Esophagus muscularis mucosa (tissue), 4 donors: ENCODE results near the gene RAPGEF1. TPM values are rescaled to one million over a fixed set of nuclear protein-coding genes. Genes with fewer than 3 reads are reported as not detected.

Experiments
- DNase-seq: peaks from one replicate; pipeline ENCODE4 v3.0.0-alpha.2; 2017; ENCODE audit errors: extremely low spot score
- H3K27ac ChIP-seq, 4 donors: fragments of 200-600 bp; sonication (generic); replicated peaks in 1 of 4; 1 replicate in 3 of 4; 2 replicates in 1 of 4; pipeline ENCODE4 v1.5.1; 2016 to 2019; ENCODE audit warnings: mild to moderate bottlenecking in 1 of 4
- H3K27me3 ChIP-seq, 4 donors: fragments of 200-600 bp; sonication (generic); one replicate each; pipeline versions ENCODE4 v1.5.1 to v1.6.0; 2016 to 2019
- H3K36me3 ChIP-seq, 4 donors: fragments of 200-600 bp; sonication (generic); one replicate each; pipeline ENCODE4 v1.5.1; 2016 to 2019
- H3K4me1 ChIP-seq, 4 donors: fragments of 200-600 bp; sonication (generic); one replicate each; pipeline ENCODE4 v1.5.1; 2016 to 2019
- H3K4me3 ChIP-seq, 4 donors: fragments of 200-600 bp; sonication (generic); 1 replicate in 2 of 4; 2 replicates in 2 of 4; pipeline ENCODE4 v1.5.1; 2016 to 2019; ENCODE audit warnings: mild to moderate bottlenecking in 4 of 4, moderate library complexity in 1 of 4
- H3K9me3 ChIP-seq, 4 donors: fragments of 200-600 bp; sonication (generic); 1 replicate in 3 of 4; 2 replicates in 1 of 4; pipeline ENCODE4 v1.5.1; 2016 to 2019
- EP300 ChIP-seq: sonication (generic); formaldehyde crosslinking; IDR thresholded peaks from one replicate; pipeline ENCODE4 v1.6.1; 2017; ENCODE audit warnings: antibody characterized with exemption
- POLR2A ChIP-seq: fragments of 450-650 bp; IDR thresholded peaks from one replicate; pipeline ENCODE4 v1.6.1; 2017; ENCODE audit warnings: antibody characterized with exemption, moderate library complexity, mild to moderate bottlenecking, low read depth
- POLR2AphosphoS5 ChIP-seq, 2 donors: sonication (generic); formaldehyde crosslinking; IDR thresholded peaks; one replicate each; pipeline ENCODE4 v1.6.1; 2017; ENCODE audit warnings: antibody characterized with exemption in 2 of 2
- WGBS: methylation state at CpG from one replicate; pipeline ENCODE4 v1.1.5; 2018; 5-methylcytosine and 5-hydroxymethylcytosine counted together
- intact Hi-C: fragments of 100-400 bp; cut with DNase I; formaldehyde crosslinking; loops from one replicate; pipeline ENCODE4 v1.15.1; 2023
- total RNA-seq, 4 donors: library from RNA; depleted of rRNA; stranded (reverse); fragments of >200 nt; gene quantifications; one replicate each; pipeline versions ENCODE4 v1.1.0 to v1.2.1, GENCODE V29; 2016
- TF ChIP-seq, protein P1 (sequence below), 3 experiments: fragments of 200-600 bp in 2 of 3; fragments of 450-650 bp in 1 of 3; sonication (generic) in 2 of 3; IDR thresholded peaks; one replicate each; pipeline ENCODE4 v1.5.1; 2017 to 2019; ENCODE audit warnings: antibody characterized with exemption in 3 of 3, mild to moderate bottlenecking in 2 of 3, moderate library complexity in 1 of 3

The RAPGEF1 gene
- total RNA-seq, 4 donors from 2014 or later = 66.6 to 138 (median 101) TPM

GRCh38 chr9:131557855-131558548 is 181.9 kb downstream of the RAPGEF1 start:
- Histone ChIP-seq H3K36me3 (no peaks in the 10 kb centered on the region), H3K4me1 (peaks cover 0 to 7% (median 0%) of the 10 kb centered on the region in 4 donors), H3K27ac (no peak overlapping the region), H3K9me3 (peaks cover 0 to 9% (median 4%) of the 10 kb centered on the region in 4 donors), H3K4me3 (no peak overlapping the region), H3K27me3 (peaks cover 0 to 53% (median 24%) of the 10 kb centered on the region in 4 donors)
- no peak for DNase-seq
- intact Hi-C loops = no loop called here
- 91% methylated on average over 25 of the region's 25 CpGs for WGBS
- TF ChIP-seq POLR2AphosphoS5 (IDR thresholded peaks at IDR 0.05) = no peak
- TF ChIP-seq POLR2A = no peak
- TF ChIP-seq EP300 = no peak
- TF ChIP-seq, protein P1, sequence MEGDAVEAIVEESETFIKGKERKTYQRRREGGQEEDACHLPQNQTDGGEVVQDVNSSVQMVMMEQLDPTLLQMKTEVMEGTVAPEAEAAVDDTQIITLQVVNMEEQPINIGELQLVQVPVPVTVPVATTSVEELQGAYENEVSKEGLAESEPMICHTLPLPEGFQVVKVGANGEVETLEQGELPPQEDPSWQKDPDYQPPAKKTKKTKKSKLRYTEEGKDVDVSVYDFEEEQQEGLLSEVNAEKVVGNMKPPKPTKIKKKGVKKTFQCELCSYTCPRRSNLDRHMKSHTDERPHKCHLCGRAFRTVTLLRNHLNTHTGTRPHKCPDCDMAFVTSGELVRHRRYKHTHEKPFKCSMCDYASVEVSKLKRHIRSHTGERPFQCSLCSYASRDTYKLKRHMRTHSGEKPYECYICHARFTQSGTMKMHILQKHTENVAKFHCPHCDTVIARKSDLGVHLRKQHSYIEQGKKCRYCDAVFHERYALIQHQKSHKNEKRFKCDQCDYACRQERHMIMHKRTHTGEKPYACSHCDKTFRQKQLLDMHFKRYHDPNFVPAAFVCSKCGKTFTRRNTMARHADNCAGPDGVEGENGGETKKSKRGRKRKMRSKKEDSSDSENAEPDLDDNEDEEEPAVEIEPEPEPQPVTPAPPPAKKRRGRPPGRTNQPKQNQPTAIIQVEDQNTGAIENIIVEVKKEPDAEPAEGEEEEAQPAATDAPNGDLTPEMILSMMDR (IDR thresholded peaks at IDR 0.05) = no peak

GRCh38 chr9:131555841-131556673 is 183.8 kb downstream of the RAPGEF1 start:
- H3K27ac ChIP-seq = no peak overlapping the region
- H3K27me3 ChIP-seq = peaks cover 0 to 67% (median 24%) of the 10 kb centered on the region in 4 donors
- no peak for DNase-seq
- H3K4me1 ChIP-seq = peaks cover 0 to 7% (median 0%) of the 10 kb centered on the region in 4 donors
- TF ChIP-seq EP300 (no peak), POLR2AphosphoS5 (IDR thresholded peaks at IDR 0.05) (no peak), POLR2A (no peak)
- TF ChIP-seq, protein P1 (IDR thresholded peaks at IDR 0.05) = no peak
- H3K9me3 ChIP-seq = no peaks in the 10 kb centered on the region
- intact Hi-C loops = no loop called here
- WGBS = 70% methylated on average over 3 of the region's 15 CpGs
- H3K36me3 ChIP-seq = no peaks in the 10 kb centered on the region
- H3K4me3 ChIP-seq = no peak overlapping the region

GRCh38 chr9:131554843-131555351 is 185.0 kb downstream of the RAPGEF1 start:
- H3K9me3 ChIP-seq = no peaks in the 10 kb centered on the region
- intact Hi-C loops = no loop called here

DNA sequence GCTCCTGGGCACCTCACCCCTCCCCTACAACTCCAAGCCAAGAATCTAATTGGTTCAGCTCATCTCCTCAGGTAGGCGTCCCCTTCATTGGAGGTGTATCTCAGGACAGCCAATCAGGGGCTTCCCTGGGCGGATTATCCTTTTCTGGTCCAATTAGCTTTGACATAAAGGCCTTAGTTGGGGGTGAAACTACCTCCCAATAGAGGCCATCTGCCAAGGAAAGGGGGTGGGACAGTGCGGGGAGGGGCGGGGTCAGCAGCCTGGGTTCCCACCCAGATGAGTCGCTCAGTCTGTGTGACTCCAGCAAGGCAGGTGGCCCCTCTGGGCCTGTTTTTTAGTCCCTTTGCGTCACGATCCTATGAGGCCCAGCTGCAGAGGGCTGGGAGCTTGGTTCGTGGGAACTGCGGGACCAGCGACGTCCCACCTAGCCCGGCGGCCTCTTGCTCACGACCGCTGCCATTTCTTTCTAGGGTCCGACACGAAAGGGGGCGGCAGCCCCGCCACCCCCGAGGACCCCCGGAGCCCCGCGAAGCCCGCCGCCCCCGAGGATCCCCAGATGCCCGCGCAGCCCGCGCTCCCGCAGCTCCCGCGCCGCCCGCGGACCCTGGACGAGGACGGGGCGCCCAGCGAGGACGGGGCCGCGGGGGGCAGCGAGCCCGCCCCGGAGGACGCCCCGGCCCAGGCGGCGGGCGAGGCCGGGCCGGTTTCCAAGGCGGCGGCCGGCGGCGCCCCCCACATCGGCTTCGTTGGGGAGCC is 185.6 kb downstream of the RAPGEF1 start:
- Histone ChIP-seq H3K27ac (no peak overlapping the region), H3K27me3 (peaks cover 0 to 79% (median 24%) of the 10 kb centered on the region in 4 donors), H3K4me3 (no peak overlapping the region), H3K9me3 (no peaks in the 10 kb centered on the region), H3K4me1 (peaks cover 0 to 7% (median 0%) of the 10 kb centered on the region in 4 donors), H3K36me3 (no peaks in the 10 kb centered on the region)
- 11% methylated on average over 15 of the region's 60 CpGs for WGBS
- intact Hi-C loops = no loop called here
- TF ChIP-seq POLR2A = no peak
- no peak for TF ChIP-seq POLR2AphosphoS5 (IDR thresholded peaks at IDR 0.05)
- TF ChIP-seq EP300 = no peak
- TF ChIP-seq, protein P1 (IDR thresholded peaks at IDR 0.05) = no peak
- DNase-seq = no peak

More at GRCh38 chr9:131554843-131555351, 185.0 kb downstream of the RAPGEF1 start:
- no peaks in the 10 kb centered on the region for H3K36me3 ChIP-seq
- TF ChIP-seq POLR2A = no peak
- TF ChIP-seq, protein P1 (IDR thresholded peaks at IDR 0.05) = no peak
- no peak for TF ChIP-seq POLR2AphosphoS5 (IDR thresholded peaks at IDR 0.05)
- no peak for TF ChIP-seq EP300
- H3K4me1 ChIP-seq = peaks cover 0 to 7% (median 0%) of the 10 kb centered on the region in 4 donors
- no peak for DNase-seq
- H3K27ac ChIP-seq = no peak overlapping the region
- H3K4me3 ChIP-seq = peak overlapping the region in 1 of 4 donors; percentile 12
- WGBS = 40% methylated on average over 20 of the region's 54 CpGs
- H3K27me3 ChIP-seq = peaks cover 0 to 73% (median 24%) of the 10 kb centered on the region in 4 donors
